ENCODE data around the gene ERC2. TPM values are rescaled to one million over a fixed set of nuclear protein-coding genes. Genes with fewer than 3 reads are reported as not detected.

Gene ERC2
- total RNA-seq, 4 donors from 2014 or later = 5.3 to 8.8 (median 7.8) TPM

DNA sequence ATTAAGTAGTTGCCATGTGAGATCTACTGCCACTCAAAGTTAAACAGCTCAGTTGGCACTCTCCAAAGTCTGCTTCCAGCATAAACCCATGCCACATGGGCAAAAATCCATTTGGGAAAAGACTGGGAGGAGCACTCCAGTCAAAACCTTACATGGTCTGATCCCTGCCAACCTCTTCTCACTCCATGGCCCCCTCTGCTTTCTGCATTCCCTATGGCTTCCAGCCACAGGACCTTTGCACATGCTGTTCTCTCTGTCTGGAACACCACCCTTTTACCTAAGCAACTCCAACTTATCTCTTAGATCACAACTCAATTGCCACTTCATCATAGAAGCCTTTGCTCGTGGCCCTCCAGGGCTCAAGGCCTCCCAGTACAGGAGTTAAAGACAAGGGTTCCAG, 910.7 kb downstream of the ERC2 start:
- no peaks in the 10 kb centered on the region for H3K9me3 ChIP-seq
- H3K4me1 ChIP-seq = no peaks in the 10 kb centered on the region
- H3K27me3 ChIP-seq = no peaks in the 10 kb centered on the region
- no peak for DNase-seq
- intact Hi-C loops (cut with DNase I) = no loop called here
- no peak overlapping the region for H3K27ac ChIP-seq
- no peaks in the 10 kb centered on the region for H3K36me3 ChIP-seq
- H3K4me3 ChIP-seq (replicated peaks in 1 of 3) = no peak overlapping the region
- whole genome bisulfite sequencing, 2 donors = 92% methylated on average over 1 of the region's 1 CpG
- TF ChIP-seq, protein P1, sequence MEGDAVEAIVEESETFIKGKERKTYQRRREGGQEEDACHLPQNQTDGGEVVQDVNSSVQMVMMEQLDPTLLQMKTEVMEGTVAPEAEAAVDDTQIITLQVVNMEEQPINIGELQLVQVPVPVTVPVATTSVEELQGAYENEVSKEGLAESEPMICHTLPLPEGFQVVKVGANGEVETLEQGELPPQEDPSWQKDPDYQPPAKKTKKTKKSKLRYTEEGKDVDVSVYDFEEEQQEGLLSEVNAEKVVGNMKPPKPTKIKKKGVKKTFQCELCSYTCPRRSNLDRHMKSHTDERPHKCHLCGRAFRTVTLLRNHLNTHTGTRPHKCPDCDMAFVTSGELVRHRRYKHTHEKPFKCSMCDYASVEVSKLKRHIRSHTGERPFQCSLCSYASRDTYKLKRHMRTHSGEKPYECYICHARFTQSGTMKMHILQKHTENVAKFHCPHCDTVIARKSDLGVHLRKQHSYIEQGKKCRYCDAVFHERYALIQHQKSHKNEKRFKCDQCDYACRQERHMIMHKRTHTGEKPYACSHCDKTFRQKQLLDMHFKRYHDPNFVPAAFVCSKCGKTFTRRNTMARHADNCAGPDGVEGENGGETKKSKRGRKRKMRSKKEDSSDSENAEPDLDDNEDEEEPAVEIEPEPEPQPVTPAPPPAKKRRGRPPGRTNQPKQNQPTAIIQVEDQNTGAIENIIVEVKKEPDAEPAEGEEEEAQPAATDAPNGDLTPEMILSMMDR (IDR thresholded peaks at IDR 0.05) = no peak
- TF ChIP-seq POLR2A (IDR thresholded peaks at IDR 0.05) = no peak

DNA sequence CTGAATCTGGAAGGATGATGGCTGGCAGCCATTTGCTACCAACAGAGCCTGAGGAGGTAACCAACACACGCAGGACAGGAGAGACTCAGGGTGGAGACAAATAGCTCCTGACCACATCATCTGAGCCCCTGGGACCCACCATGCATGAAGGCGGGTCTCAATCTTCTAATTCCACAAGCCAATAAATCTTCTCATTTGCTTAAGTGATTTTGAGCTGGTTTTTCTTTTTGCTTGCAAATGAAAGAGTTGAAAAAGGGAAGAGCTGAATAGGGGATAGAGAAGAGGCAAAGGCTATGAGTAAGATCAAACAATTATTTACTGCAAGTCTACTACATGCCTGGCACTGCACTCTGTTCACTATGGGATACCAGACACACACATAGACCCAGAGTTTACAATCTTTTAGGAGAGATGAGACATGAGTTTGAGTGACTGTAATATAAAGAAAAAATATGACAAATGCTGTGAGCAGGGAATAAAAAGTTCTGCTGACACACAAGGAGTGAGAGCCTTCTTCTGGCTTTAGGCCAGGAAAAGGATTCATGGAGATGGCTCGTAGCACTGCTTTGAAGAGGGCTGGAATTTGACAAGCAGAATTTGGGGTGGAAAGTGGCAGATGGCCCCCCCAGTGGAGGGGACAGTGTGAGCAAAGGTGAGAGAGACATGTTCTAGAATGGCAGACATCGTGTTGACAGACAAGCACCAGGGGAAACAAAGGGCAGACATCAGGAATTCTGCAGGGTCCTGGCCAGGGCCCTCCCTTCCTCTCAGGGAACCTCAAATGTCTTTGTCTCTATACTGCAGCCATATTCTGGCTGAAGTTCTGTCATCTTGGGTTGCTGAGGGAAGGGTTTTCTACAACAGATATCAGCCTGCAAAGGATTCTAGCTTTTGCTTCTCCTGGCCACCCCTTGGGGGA, 911.4 kb downstream of the ERC2 start:
- no peaks in the 10 kb centered on the region for H3K27me3 ChIP-seq
- TF ChIP-seq POLR2A (IDR thresholded peaks at IDR 0.05) = no peak
- TF ChIP-seq, protein P1 (IDR thresholded peaks at IDR 0.05) = no peak
- intact Hi-C loops (cut with DNase I) = no loop called here
- no peak overlapping the region for H3K27ac ChIP-seq
- H3K36me3 ChIP-seq = no peaks in the 10 kb centered on the region
- no peaks in the 10 kb centered on the region for H3K4me1 ChIP-seq
- no peaks in the 10 kb centered on the region for H3K9me3 ChIP-seq
- no peak overlapping the region for H3K4me3 ChIP-seq (replicated peaks in 1 of 3)
- 65 to 68% methylated on average over 4 of the region's 4 CpGs for WGBS, 2 donors
- DNase-seq = no peak

DNA sequence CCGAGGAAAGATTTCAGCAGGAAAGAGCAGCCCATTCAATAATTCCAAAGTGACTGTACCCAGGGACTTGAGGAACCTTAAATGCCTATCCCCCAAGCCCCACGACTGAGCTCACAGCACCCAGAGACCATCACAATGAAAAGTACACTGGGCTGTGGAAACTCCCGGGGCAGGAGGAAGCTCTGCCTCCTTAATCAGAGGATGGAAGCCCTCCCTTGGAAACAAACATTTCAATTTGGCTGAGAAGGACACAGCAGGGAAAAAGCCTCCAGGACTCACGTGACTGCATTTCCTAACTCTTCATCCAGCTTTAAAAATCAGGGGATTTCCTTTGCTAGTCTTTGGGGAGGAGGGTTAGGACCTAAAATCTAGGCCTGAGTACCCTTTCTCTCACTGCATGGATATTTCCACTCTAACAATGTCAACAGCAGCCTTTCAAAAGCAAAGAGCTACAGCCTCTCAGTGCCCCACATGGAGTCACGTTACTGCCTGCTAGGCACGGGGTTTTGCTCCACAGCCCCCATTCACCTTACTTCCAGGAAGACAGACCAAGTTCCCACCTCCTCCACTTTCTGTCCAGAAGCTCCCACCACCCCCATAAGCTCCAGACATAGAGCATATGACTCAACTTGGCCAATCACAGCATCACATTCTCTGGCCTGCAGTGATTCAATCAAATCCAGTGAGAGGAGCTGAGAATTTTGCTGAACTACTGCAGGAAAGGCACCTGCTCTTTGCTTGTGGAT, 912.2 kb downstream of the ERC2 start:
- intact Hi-C loops (cut with DNase I) = no loop called here

DNA sequence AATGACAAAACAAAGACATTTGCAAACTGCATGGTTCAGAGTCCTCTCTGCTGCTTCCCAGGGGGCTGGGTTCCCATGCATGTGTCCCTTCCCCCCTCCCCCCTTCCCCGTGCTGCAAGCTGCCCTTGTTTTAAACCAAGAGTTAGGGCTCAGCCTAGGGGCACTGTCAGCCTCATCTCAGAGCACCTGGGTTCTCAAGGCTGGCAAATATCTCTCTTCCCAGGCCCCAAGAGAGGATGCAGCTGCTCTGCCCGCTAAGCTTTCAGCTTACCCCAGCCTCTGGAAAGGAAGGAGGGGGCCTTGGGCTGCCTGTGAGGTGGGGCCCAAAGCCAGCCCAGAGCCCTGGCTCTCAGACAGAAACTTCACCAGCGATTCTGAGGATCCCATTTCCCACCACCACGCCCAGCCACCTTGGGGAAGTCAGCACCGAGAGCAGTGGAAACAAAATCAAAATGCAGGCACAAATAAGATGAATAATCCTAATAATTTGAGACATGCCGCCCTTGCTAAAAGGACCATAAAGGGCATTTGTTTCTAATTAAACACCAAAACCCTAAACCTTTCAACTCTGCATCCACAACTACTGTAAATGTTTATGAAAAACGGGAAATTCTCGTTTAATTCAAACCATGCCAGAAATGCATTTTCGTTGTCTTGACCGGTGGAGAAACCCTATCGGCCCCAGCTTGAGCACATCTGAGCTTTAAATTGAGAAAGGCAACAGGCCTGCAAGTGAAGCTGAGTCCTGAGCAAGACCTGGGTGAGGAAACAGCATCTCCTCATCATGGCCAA, 913.4 kb downstream of the ERC2 start:
- no peaks in the 10 kb centered on the region for H3K4me1 ChIP-seq
- WGBS, 2 donors = 77 to 87% methylated on average over 11 of the region's 11 CpGs
- H3K27me3 ChIP-seq = no peaks in the 10 kb centered on the region
- intact Hi-C loops (cut with DNase I) = no loop called here
- H3K4me3 ChIP-seq (replicated peaks in 1 of 3) = no peak overlapping the region
- H3K36me3 ChIP-seq = no peaks in the 10 kb centered on the region
- DNase-seq = no peak
- no peak overlapping the region for H3K27ac ChIP-seq
- no peaks in the 10 kb centered on the region for H3K9me3 ChIP-seq
- TF ChIP-seq, protein P1 (IDR thresholded peaks at IDR 0.05) = no peak
- no peak for TF ChIP-seq POLR2A (IDR thresholded peaks at IDR 0.05)

More for the DNA sequence above, 912.2 kb downstream of the ERC2 start:
- no peak for TF ChIP-seq POLR2A (IDR thresholded peaks at IDR 0.05)
- TF ChIP-seq, protein P1 (IDR thresholded peaks at IDR 0.05) = no peak
- no peak overlapping the region for H3K27ac ChIP-seq
- H3K4me1 ChIP-seq = no peaks in the 10 kb centered on the region
- H3K9me3 ChIP-seq = no peaks in the 10 kb centered on the region
- no peaks in the 10 kb centered on the region for H3K36me3 ChIP-seq
- no peak overlapping the region for H3K4me3 ChIP-seq (replicated peaks in 1 of 3)
- H3K27me3 ChIP-seq = no peaks in the 10 kb centered on the region
- 41 to 54% methylated on average over 6 of the region's 6 CpGs for WGBS, 2 donors
- DNase-seq = peak in 1 of 2 donors; percentile 9
